Activated CD8-positive, alpha-beta T cell treated with anti-CD3 and anti-CD28 coated beads, Interleukin-2, amount 10 ng/mL, durations not matched to agents 7 days and 5 days (primary cell): ENCODE measurements around the gene FOXO4. TPM values are rescaled to one million over a fixed set of nuclear protein-coding genes. Genes with fewer than 3 reads are reported as not detected.

ENCODE experiments used
- ATAC-seq: fragments of 150-1000 bp; cut with Tn5 transposase; one replicate; pipeline ENCODE4 v1.10.0; 2021; ENCODE audit warnings: moderate library complexity
- CTCF ChIA-PET: fragments of 350-600 bp; sonication (Branson Sonifier 250); formaldehyde crosslinking; loops from one replicate; lab custom pipeline; 2021; ENCODE audit warnings: antibody characterized with exemption; lab: Charles Lee
- POLR2A ChIA-PET: fragments of 350-600 bp; sonication (Branson Sonifier 250); formaldehyde crosslinking; loops from one replicate; lab custom pipeline; 2021; ENCODE audit warnings: antibody characterized with exemption; lab: Charles Lee
- DNase-seq: peaks from one replicate; pipeline ENCODE4 v3.0.0-alpha.2; 2020
- H3K27ac Mint-ChIP-seq: one replicate; pipeline ENCODE4 v1.8.0; 2021; ENCODE audit warnings: mild to moderate bottlenecking, mixed read lengths
- H3K27me3 Mint-ChIP-seq: one replicate; pipeline ENCODE4 v1.8.0; 2021; ENCODE audit warnings: low read depth, mixed read lengths
- H3K36me3 Mint-ChIP-seq: one replicate; pipeline ENCODE4 v1.8.0; 2021; ENCODE audit warnings: low read depth, mixed read lengths
- H3K4me1 Mint-ChIP-seq: one replicate; pipeline ENCODE4 v1.8.0; 2021; ENCODE audit warnings: low read depth, mixed read lengths
- H3K4me3 Mint-ChIP-seq: one replicate; pipeline ENCODE4 v1.8.0; 2021; ENCODE audit warnings: mild to moderate bottlenecking, mixed read lengths
- H3K9me3 Mint-ChIP-seq: one replicate; pipeline ENCODE4 v1.8.0; 2022; ENCODE audit warnings: mixed read lengths; ENCODE audit not compliant: insufficient read depth
- total RNA-seq, 2 experiments: library from RNA; stranded (reverse); gene quantifications; one replicate each; pipeline ENCODE4 v1.2.3, GENCODE V29; 2021

Gene FOXO4
- total RNA-seq, 2 experiments from 2014 or later, result 12.7 to 14.2 TPM

DNA sequence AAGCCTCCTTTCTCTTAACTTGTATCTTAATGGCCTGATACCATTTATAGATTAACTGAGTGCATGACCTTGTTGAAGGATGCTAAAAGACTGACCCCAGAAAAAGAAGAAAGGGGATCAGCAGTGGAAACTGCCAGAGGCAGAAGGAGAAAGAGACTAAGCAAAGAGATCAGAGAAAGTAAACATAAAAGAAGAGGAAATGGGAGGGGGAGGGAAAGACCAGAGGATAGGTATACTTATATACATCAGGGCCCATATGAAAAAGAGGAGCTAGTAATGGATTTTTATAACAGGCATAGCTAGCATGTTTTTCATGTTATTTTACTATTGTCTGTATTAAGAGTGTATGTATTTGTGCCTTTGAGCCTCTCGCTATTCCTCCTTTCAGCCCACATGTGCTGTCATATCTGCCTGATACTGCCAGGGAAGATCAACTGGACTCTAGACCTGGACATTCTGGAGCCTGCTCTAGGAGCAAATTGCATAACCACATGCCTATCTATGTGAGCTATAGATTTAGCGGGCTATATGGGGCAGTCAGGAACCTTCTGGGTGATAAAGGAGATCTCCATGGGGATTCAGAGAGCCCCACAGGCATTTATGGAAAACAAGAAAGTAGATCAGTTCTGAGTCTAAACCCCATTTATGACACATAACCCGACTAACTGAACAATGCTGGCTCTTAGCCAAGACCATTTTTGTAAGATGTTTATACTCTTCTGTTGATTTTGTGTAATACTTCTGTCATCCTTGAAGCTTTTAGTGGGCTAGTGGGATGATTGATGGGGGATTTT, 14.1 kb upstream of the FOXO4 start:
- no peak overlapping the region for H3K27ac Mint-ChIP-seq
- CTCF ChIA-PET, result no interaction called here
- POLR2A ChIA-PET, result no interaction called here
- no peak for DNase-seq
- peaks cover 4% of the 10 kb centered on the region for H3K27me3 Mint-ChIP-seq
- no peaks in the 10 kb centered on the region for H3K9me3 Mint-ChIP-seq
- H3K4me1 Mint-ChIP-seq, result peaks cover 5% of the 10 kb centered on the region
- H3K36me3 Mint-ChIP-seq, result no peaks in the 10 kb centered on the region
- H3K4me3 Mint-ChIP-seq, result no peak overlapping the region
- no peak for ATAC-seq

DNA sequence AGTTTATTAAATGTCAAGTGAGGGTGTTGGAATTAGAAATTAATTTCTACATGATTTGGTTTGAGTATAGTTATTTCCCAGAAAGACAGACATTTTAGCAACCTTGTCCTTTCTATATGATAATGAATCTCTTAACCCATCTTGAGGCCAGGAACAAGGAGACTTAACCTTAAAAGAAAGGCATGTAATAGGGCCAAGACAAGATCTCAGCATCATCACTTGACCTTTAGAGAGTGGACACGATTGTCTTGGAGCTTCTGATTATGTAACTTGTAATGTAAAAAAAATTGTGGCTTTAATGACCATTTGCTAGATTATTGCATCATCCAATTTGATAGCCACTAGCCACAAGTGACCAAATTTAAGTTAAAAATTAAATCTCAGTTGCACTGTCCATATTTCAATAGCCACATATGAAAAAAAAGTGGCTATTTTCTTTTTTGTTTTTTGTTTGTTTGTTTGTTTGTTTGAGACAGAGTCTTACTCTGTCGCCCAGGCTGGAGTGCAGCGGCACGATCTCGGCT, 13.5 kb upstream of the FOXO4 start:
- ATAC-seq (no peak), DNase-seq (no peak)
- Mint-ChIP-seq H3K9me3 (no peaks in the 10 kb centered on the region), H3K4me1 (peaks cover 5% of the 10 kb centered on the region), H3K4me3 (no peak overlapping the region), H3K27me3 (no peaks in the 10 kb centered on the region), H3K27ac (no peak overlapping the region), H3K36me3 (no peaks in the 10 kb centered on the region)
- ChIA-PET POLR2A (no interaction called here), CTCF (no interaction called here)

DNA sequence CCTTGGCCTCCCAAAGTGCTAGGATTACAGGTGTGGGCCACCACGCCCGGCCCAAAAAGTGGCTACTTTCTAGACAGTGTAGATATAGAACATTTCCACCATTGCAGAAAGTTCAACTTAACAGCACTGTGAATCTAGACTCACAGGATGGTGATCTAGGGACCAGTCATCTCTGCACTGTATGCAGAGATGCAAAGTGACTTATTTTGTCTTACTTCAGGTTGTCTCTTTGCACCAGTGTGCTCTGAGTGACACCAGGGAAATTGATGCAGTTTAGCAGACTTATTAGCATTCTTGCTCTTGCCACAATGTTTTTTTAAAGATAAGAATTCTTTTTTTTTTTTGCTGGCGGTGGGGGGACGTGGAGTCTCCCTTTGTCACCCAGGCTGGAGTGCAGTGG, 12.8 kb upstream of the FOXO4 start:
- ATAC-seq, result no peak
- no peaks in the 10 kb centered on the region for H3K9me3 Mint-ChIP-seq
- no peak for DNase-seq
- no peak overlapping the region for H3K4me3 Mint-ChIP-seq
- CTCF ChIA-PET, result no interaction called here
- H3K36me3 Mint-ChIP-seq, result no peaks in the 10 kb centered on the region
- peaks cover 5% of the 10 kb centered on the region for H3K4me1 Mint-ChIP-seq
- H3K27me3 Mint-ChIP-seq, result no peaks in the 10 kb centered on the region
- H3K27ac Mint-ChIP-seq, result no peak overlapping the region
- POLR2A ChIA-PET, result no interaction called here

DNA sequence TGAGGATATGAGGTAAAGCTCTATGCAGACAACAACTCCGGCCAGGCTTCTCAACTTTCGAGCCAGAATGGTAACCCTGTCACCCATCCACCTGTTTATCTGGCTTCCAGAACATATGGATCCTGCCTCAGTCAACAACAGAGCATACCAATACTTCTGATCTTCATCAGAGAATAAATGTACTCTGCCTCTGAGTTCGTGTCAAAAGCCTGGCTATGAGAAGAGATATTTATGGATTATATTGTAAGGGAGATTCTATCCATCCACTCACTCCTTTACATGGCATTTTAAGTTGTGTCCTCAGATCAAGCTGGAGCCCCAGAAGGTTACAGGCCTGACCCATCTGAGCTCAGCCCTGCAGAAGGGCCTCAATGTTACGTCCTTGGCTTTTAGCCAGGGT, 9.8 kb upstream of the FOXO4 start:
- Mint-ChIP-seq H3K27me3 (no peaks in the 10 kb centered on the region), H3K9me3 (no peaks in the 10 kb centered on the region), H3K36me3 (no peaks in the 10 kb centered on the region), H3K27ac (no peak overlapping the region), H3K4me1 (peaks cover 5% of the 10 kb centered on the region), H3K4me3 (no peak overlapping the region)
- ATAC-seq (no peak), DNase-seq (no peak)
- ChIA-PET CTCF (interaction anchor here (0.8 to 1.6 kb wide), 3 partner anchors 11 to 116 kb away, joined by 3 read pairs; no protein-coding TSS in a partner anchor), POLR2A (no interaction called here)

DNA sequence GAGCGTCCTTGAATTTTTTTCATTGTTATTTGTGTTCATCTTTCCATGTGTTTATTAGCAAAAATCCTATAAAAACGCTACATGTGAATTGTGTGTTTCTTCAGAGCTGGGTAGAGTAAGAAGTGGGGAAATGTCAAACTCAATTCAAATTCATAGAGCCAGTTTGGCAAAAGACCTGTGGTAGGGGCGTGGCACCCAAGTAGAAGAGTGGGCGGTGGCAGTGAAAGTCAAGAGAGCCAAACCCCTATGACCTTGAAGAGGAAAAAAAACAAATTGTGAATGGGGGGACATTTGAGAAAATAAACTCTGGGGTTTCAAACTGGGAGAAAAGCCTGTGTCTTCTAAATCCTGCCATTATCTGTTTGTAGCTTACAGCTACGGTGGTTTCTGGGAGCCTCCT, 4.4 kb upstream of the FOXO4 start:
- Mint-ChIP-seq H3K36me3 (no peaks in the 10 kb centered on the region), H3K27ac (no peak overlapping the region), H3K9me3 (no peaks in the 10 kb centered on the region), H3K4me3 (no peak overlapping the region), H3K4me1 (peaks cover 8% of the 10 kb centered on the region), H3K27me3 (no peaks in the 10 kb centered on the region)
- DNase-seq, result no peak
- ChIA-PET CTCF (interaction anchor here (1.1 kb wide), 1 partner anchor 23 kb away, joined by 4 read pairs; the partner anchor contains the start of gene SNX12), POLR2A (no interaction called here)
- ATAC-seq, result no peak

DNA sequence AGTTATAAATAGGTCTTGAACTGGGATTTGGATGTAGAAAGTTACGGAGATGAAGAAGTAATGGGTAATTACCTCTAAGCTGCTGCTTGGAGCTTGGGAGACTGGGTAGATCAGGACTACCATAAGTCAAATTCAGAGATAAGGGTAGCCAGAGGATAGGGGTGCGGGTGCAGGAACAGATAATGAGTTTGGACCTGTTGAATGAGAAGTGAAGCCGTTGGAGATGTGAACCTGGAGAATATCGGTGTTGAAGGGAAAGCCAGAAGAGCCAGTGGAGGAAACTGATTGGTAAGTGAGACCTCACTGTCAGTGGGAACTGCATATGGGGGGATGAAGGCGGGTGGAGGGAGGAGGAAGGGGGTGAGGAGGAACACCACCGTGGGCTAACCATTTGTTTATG, 618 bp upstream of the FOXO4 start:
- no peaks in the 10 kb centered on the region for H3K9me3 Mint-ChIP-seq
- peaks cover 31% of the 10 kb centered on the region for H3K4me1 Mint-ChIP-seq
- no peaks in the 10 kb centered on the region for H3K27me3 Mint-ChIP-seq
- H3K36me3 Mint-ChIP-seq, result no peaks in the 10 kb centered on the region
- ChIA-PET POLR2A (interaction anchor here (1.2 kb wide), 1 partner anchor 17 kb away, joined by 4 read pairs; the partner anchor contains the start of gene IL2RG), CTCF (no interaction called here)
- peak overlapping the region; percentile 87 for H3K4me3 Mint-ChIP-seq
- ATAC-seq (no peak), DNase-seq (no peak)
- H3K27ac Mint-ChIP-seq, result no peak overlapping the region

DNA sequence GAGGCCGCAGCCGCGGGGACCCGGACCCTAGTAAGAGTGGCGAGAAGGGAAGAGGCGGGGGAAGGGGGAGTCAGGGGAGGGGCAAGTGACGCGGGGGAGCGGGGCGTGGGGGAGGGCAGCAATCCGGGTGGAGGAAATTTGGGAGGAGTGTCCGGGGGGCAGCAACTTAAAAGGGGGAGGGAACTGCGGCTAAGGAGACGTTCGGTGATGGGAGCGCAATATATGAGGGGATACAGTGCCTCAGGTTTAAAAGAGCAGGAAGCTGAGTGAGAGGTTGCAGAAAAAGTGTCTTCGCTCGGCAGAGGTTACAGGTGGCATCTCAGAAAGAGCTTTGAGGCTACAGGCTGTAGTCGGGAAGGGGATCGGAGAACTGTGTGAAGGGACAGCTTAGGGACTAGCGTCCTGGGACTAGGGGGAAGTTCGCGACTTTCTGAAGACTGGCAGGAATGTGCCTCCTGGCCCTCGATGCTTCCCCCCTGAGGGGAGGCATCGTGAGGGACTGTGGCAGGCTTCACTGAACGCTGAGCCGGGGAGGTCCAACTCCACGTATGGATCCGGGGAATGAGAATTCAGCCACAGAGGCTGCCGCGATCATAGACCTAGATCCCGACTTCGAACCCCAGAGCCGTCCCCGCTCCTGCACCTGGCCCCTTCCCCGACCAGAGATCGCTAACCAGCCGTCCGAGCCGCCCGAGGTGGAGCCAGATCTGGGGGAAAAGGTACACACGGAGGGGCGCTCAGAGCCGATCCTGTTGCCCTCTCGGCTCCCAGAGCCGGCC, 519 bp downstream of the FOXO4 start:
- DNase-seq (no peak), ATAC-seq (peak; percentile 63)
- Mint-ChIP-seq H3K4me3 (peak overlapping the region; percentile 87), H3K4me1 (peaks cover 39% of the 10 kb centered on the region), H3K27ac (peak overlapping the region; percentile 86), H3K27me3 (no peaks in the 10 kb centered on the region), H3K36me3 (peaks cover 2% of the 10 kb centered on the region), H3K9me3 (no peaks in the 10 kb centered on the region)
- POLR2A ChIA-PET, result interaction anchor here (0.5 to 1.3 kb wide), 6 partner anchors 12 to 1176 kb away, joined by 3 to 17 read pairs (median 4); partner anchors contain the start of genes IL2RG and MED12
- CTCF ChIA-PET, result interaction anchor here (0.6 to 1.8 kb wide), 3 partner anchors 10 to 33 kb away, joined by 3 to 10 read pairs (median 4); partner anchors contain the start of genes CXorf65 and MED12

DNA sequence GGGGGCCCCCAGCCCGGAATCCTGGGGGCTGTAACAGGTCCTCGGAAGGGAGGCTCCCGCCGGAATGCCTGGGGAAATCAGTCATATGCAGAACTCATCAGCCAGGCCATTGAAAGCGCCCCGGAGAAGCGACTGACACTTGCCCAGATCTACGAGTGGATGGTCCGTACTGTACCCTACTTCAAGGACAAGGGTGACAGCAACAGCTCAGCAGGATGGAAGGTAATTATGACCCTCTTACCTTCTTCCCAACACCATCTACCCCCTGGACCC, 1.0 kb downstream of the FOXO4 start:
- ChIA-PET CTCF (interaction anchor here (0.6 to 1.8 kb wide), 4 partner anchors 11 to 82 kb away, joined by 3 to 10 read pairs (median 6); partner anchors contain the start of gene MED12), POLR2A (interaction anchor here (1.2 to 1.3 kb wide), 4 partner anchors 12 to 32 kb away, joined by 3 to 17 read pairs (median 5); partner anchors contain the start of genes IL2RG and MED12)
- Mint-ChIP-seq H3K36me3 (peaks cover 2% of the 10 kb centered on the region), H3K27ac (no peak overlapping the region), H3K4me1 (peaks cover 44% of the 10 kb centered on the region), H3K4me3 (peak overlapping the region; percentile 87), H3K9me3 (no peaks in the 10 kb centered on the region), H3K27me3 (no peaks in the 10 kb centered on the region)
- no peak for DNase-seq
- no peak for ATAC-seq

DNA sequence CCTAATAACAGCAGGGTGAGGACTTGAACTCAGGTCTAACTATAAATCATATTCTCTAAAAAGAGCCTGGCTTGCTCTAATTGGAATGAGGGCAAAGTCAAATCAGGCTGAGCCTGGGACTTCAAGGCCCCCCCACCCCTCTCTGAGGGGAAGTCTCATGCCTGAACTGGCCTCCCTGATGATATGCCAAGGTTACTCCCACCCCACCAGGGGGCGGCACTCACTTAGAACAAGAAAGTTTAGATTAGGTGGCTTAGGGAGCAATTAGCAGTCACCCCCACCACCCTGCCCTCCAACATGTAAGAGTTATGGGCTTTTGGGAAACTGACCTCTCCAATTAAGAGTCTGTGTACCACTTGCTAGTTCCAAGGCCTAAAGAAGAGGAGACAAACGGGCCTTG, 2.7 kb downstream of the FOXO4 start:
- no peak overlapping the region for H3K4me3 Mint-ChIP-seq
- POLR2A ChIA-PET, result interaction anchor here (1.4 to 1.5 kb wide), 2 partner anchors 13 to 20 kb away, joined by 8 to 13 read pairs; partner anchors contain the start of genes IL2RG and MED12

DNA sequence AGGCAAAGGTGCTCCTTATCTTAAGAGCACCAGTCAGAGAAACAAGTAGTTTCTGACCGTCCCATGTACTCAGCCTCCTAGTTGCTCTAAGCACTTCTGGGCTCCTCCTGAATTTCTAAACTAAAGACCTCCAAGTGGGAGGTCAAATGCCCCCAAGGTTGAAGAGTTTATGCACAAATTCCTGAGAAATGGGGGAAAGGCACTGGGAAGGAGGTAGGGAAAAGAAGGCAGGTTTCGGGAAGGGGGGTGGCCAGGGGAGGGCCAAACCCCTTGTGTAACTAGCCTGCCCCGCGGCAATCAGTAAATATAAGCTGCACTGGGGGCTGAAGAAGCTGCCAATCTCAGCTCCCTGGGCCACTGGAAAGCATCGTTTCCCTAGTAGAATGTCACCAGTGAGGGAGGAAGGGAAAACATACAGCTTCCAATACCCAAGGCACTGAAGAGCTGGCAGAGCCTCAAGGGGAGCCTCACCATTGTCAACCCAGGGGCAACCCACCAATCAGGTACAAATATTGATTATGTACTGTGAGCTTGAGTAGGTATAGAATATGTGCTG, 3.4 kb downstream of the FOXO4 start:
- no peak for DNase-seq
- POLR2A ChIA-PET, result interaction anchor here (0.6 to 5.2 kb wide), 5 partner anchors 9 to 31 kb away, joined by 3 to 89 read pairs (median 5); partner anchors contain the start of genes IL2RG and MED12

More for the DNA sequence above, 2.7 kb downstream of the FOXO4 start:
- Mint-ChIP-seq H3K27ac (no peak overlapping the region), H3K27me3 (no peaks in the 10 kb centered on the region), H3K36me3 (peaks cover 2% of the 10 kb centered on the region), H3K9me3 (no peaks in the 10 kb centered on the region), H3K4me1 (peaks cover 57% of the 10 kb centered on the region)
- CTCF ChIA-PET, result interaction anchor here (1.1 to 1.5 kb wide), 2 partner anchors 24 to 31 kb away, joined by 3 to 7 read pairs; no protein-coding TSS in a partner anchor
- DNase-seq (peak; percentile 81), ATAC-seq (peak; percentile 45)

DNA sequence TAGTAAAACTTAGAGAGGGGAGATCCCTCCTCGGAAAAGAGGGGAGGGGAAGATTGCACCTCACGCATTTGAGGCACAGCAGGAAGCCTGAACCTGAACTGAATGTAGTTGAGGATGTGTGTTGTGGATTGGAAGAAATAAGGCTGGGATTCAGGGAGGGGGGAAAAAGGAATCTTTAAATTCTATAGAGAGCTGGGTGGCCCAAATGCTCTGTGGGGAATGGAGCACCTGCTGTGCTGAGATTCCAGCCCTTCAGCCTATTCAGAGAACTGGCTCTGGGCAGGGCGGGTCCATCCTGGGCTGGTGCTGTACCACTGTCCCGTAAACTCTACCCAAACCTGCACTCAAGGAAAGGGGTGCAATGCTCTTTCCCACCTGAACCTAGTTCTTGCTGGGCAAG, 4.1 kb downstream of the FOXO4 start:
- ChIA-PET POLR2A (interaction anchor here (0.6 to 5.2 kb wide), 5 partner anchors 8 to 30 kb away, joined by 3 to 89 read pairs (median 5); partner anchors contain the start of genes IL2RG and MED12), CTCF (interaction anchor here (0.8 to 8.4 kb wide), 8 partner anchors 10 to 129 kb away, joined by 3 to 90 read pairs (median 6); partner anchors contain the start of genes IL2RG and MED12)
- no peak for DNase-seq
- no peak for ATAC-seq
- H3K4me3 Mint-ChIP-seq, result no peak overlapping the region
- H3K27me3 Mint-ChIP-seq, result no peaks in the 10 kb centered on the region
- no peaks in the 10 kb centered on the region for H3K9me3 Mint-ChIP-seq
- H3K27ac Mint-ChIP-seq, result no peak overlapping the region
- peaks cover 68% of the 10 kb centered on the region for H3K4me1 Mint-ChIP-seq
- H3K36me3 Mint-ChIP-seq, result peaks cover 13% of the 10 kb centered on the region

More for the DNA sequence above, 3.4 kb downstream of the FOXO4 start:
- H3K4me3 Mint-ChIP-seq, result no peak overlapping the region
- ATAC-seq, result no peak
- no peaks in the 10 kb centered on the region for H3K9me3 Mint-ChIP-seq
- CTCF ChIA-PET, result interaction anchor here (0.8 to 8.4 kb wide), 7 partner anchors 13 to 129 kb away, joined by 3 to 90 read pairs (median 5); partner anchors contain the start of genes IL2RG and MED12
- H3K4me1 Mint-ChIP-seq, result peaks cover 64% of the 10 kb centered on the region
- H3K27ac Mint-ChIP-seq, result no peak overlapping the region
- peaks cover 7% of the 10 kb centered on the region for H3K36me3 Mint-ChIP-seq
- H3K27me3 Mint-ChIP-seq, result no peaks in the 10 kb centered on the region
